Astrocyte (in vitro differentiated cells and primary cell): Measurements from ENCODE around the gene HMHB1. TPM values are rescaled to one million over a fixed set of nuclear protein-coding genes. Genes with fewer than 3 reads are reported as not detected.

Experiments used
- DNase-seq: peaks from one replicate; pipeline ENCODE4 v3.0.0-alpha.2; 2010; ENCODE audit warnings: low read depth
- FAIRE-seq: peaks from 2 replicates; lab custom pipeline; 2011; peaks lifted over from hg19 to GRCh38; lab: Jason Lieb, UNC
- H2AFZ ChIP-seq: 2 replicates; pipeline ENCODE4 v1.6.0; 2012; ENCODE audit warnings: low read depth, low read length, inconsistent platforms
- H3K27ac ChIP-seq: 2 replicates; pipeline ENCODE4 v1.5.1; 2011; ENCODE audit warnings: low read depth, low read length, inconsistent platforms
- H3K27me3 ChIP-seq: 2 replicates; pipeline ENCODE4 v1.6.0; 2011; ENCODE audit warnings: low read length, inconsistent platforms; ENCODE audit not compliant: insufficient read depth
- H3K36me3 ChIP-seq: 2 replicates; pipeline ENCODE4 v1.5.1; 2011; ENCODE audit warnings: low read length, inconsistent platforms; ENCODE audit not compliant: insufficient read depth
- H3K4me1 ChIP-seq: 2 replicates; pipeline ENCODE4 v1.5.1; 2011; ENCODE audit warnings: low read length, inconsistent platforms; ENCODE audit not compliant: insufficient read depth
- H3K4me2 ChIP-seq: 2 replicates; pipeline ENCODE4 v1.6.0; 2012; ENCODE audit warnings: low read length, inconsistent platforms
- H3K4me3 ChIP-seq: 2 replicates; pipeline ENCODE4 v1.5.1; 2011; ENCODE audit warnings: low read depth, mild to moderate bottlenecking, low read length, inconsistent platforms; ENCODE audit not compliant: insufficient read depth
- H3K79me2 ChIP-seq: 2 replicates; pipeline ENCODE4 v1.6.0; 2012; ENCODE audit warnings: mild to moderate bottlenecking, low read length, inconsistent platforms; ENCODE audit not compliant: insufficient read depth
- H3K9ac ChIP-seq: 2 replicates; pipeline ENCODE4 v1.6.0; 2012; ENCODE audit warnings: mild to moderate bottlenecking, low read length, inconsistent platforms
- H3K9me3 ChIP-seq: 2 replicates; pipeline ENCODE4 v1.5.1; 2012; ENCODE audit warnings: low read depth, mild to moderate bottlenecking, low read length, inconsistent platforms; ENCODE audit not compliant: insufficient read depth
- H4K20me1 ChIP-seq: 2 replicates; pipeline ENCODE4 v1.6.0; 2012; ENCODE audit warnings: low read length, inconsistent platforms; ENCODE audit not compliant: insufficient read depth
- H3K27ac Mint-ChIP-seq: one replicate; pipeline ENCODE4 v1.8.0; 2021; ENCODE audit warnings: mild to moderate bottlenecking, mixed read lengths; ENCODE audit not compliant: unreplicated experiment
- H3K27me3 Mint-ChIP-seq: one replicate; pipeline ENCODE4 v1.8.0; 2021; ENCODE audit warnings: low read depth, mixed read lengths; ENCODE audit not compliant: unreplicated experiment
- H3K36me3 Mint-ChIP-seq: one replicate; pipeline ENCODE4 v1.8.0; 2021; ENCODE audit warnings: low read depth, mixed read lengths; ENCODE audit not compliant: unreplicated experiment
- H3K4me1 Mint-ChIP-seq: one replicate; pipeline ENCODE4 v1.8.0; 2021; ENCODE audit warnings: low read depth, mixed read lengths; ENCODE audit not compliant: unreplicated experiment
- H3K4me3 Mint-ChIP-seq: one replicate; pipeline ENCODE4 v1.8.0; 2021; ENCODE audit warnings: mild to moderate bottlenecking, moderate library complexity, mixed read lengths; ENCODE audit not compliant: unreplicated experiment
- H3K9me3 Mint-ChIP-seq: one replicate; pipeline ENCODE4 v1.8.0; 2021; ENCODE audit warnings: mild to moderate bottlenecking, mixed read lengths; ENCODE audit not compliant: unreplicated experiment
- EZH2 ChIP-seq: IDR thresholded peaks from 2 replicates; pipeline ENCODE4 v1.6.1; 2012; ENCODE audit warnings: mild to moderate bottlenecking, low read length, inconsistent platforms; ENCODE audit not compliant: insufficient read depth
- total RNA-seq: library from RNA; stranded (reverse); gene quantifications from 2 replicates; pipeline ENCODE4 v1.2.1, GENCODE V29; 2021
- TF ChIP-seq, protein P1 (sequence below): IDR thresholded peaks from 2 replicates; pipeline ENCODE4 v1.5.1; 2011; ENCODE audit warnings: low read depth, mild to moderate bottlenecking, inconsistent platforms, low read length, moderate library complexity; ENCODE audit not compliant: insufficient read depth

The HMHB1 gene
- total RNA-seq, 1 donor from 2014 or later: not detected

DNA sequence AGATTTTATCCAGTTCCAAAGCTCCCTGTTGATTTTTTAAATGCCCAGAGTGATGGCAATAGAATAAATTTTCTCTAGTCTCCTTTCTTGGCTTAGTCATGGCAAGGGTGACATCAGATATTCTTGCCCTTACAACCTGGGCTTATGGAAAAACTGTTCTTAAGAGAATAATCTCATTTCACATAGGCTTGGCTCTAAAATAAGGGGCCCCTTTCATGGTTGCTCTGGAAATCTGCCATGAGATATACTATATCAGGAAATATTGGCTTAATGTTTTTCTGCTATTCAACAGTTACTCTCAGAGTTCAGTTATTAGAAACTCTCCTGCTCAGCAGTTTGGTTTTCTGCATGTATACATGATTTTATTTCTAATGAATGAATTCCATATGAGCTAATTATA, 7.8 kb downstream of the HMHB1 start:
- no peak overlapping the region for H3K27ac Mint-ChIP-seq
- no peak overlapping the region for H3K27ac ChIP-seq
- H3K9me3 ChIP-seq: no peaks in the 10 kb centered on the region
- H3K4me3 Mint-ChIP-seq: no peak overlapping the region
- no peak overlapping the region for H3K9ac ChIP-seq
- no peaks in the 10 kb centered on the region for H3K36me3 Mint-ChIP-seq
- H3K4me1 Mint-ChIP-seq: no peaks in the 10 kb centered on the region
- no peaks in the 10 kb centered on the region for H3K79me2 ChIP-seq
- H4K20me1 ChIP-seq: no peaks in the 10 kb centered on the region
- FAIRE-seq (no peak), DNase-seq (no peak)
- H3K4me3 ChIP-seq: no peak overlapping the region
- H3K4me1 ChIP-seq: no peaks in the 10 kb centered on the region
- no peak overlapping the region for H2AFZ ChIP-seq
- TF ChIP-seq, protein P1, sequence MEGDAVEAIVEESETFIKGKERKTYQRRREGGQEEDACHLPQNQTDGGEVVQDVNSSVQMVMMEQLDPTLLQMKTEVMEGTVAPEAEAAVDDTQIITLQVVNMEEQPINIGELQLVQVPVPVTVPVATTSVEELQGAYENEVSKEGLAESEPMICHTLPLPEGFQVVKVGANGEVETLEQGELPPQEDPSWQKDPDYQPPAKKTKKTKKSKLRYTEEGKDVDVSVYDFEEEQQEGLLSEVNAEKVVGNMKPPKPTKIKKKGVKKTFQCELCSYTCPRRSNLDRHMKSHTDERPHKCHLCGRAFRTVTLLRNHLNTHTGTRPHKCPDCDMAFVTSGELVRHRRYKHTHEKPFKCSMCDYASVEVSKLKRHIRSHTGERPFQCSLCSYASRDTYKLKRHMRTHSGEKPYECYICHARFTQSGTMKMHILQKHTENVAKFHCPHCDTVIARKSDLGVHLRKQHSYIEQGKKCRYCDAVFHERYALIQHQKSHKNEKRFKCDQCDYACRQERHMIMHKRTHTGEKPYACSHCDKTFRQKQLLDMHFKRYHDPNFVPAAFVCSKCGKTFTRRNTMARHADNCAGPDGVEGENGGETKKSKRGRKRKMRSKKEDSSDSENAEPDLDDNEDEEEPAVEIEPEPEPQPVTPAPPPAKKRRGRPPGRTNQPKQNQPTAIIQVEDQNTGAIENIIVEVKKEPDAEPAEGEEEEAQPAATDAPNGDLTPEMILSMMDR: no peak
- no peak for TF ChIP-seq EZH2
- no peaks in the 10 kb centered on the region for H3K27me3 ChIP-seq
- H3K27me3 Mint-ChIP-seq: no peaks in the 10 kb centered on the region
- H3K36me3 ChIP-seq: no peaks in the 10 kb centered on the region
- no peak overlapping the region for H3K4me2 ChIP-seq
- H3K9me3 Mint-ChIP-seq: peaks cover 3% of the 10 kb centered on the region

DNA sequence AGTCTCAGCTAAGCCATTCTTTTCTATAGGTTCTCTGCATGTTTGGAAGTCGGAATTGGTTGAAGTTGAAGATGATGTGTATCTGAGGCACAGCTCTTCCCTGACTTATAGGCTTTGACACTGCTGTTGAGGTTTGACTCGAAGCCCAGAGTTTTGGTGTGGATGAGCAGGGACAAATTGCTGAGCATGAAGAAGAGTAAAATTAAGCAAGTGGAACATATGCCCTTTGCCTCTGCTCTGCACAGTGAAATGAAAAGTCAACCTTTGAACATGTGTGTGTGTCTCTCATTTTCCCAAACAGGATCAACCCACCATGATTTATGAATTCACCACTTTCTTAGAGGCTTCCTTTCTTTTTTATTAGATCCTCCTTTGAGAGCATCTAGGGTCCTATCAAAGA, 8.5 kb downstream of the HMHB1 start:
- Mint-ChIP-seq H3K36me3 (no peaks in the 10 kb centered on the region), H3K4me3 (no peak overlapping the region), H3K9me3 (peaks cover 3% of the 10 kb centered on the region), H3K27ac (no peak overlapping the region), H3K27me3 (no peaks in the 10 kb centered on the region), H3K4me1 (no peaks in the 10 kb centered on the region)
- DNase-seq: no peak
- no peaks in the 10 kb centered on the region for H3K36me3 ChIP-seq
- no peaks in the 10 kb centered on the region for H3K4me1 ChIP-seq
- no peak overlapping the region for H3K4me3 ChIP-seq
- FAIRE-seq: no peak
- no peak overlapping the region for H3K9ac ChIP-seq
- H2AFZ ChIP-seq: no peak overlapping the region
- no peaks in the 10 kb centered on the region for H3K79me2 ChIP-seq
- no peaks in the 10 kb centered on the region for H3K27me3 ChIP-seq
- no peak overlapping the region for H3K27ac ChIP-seq
- no peak overlapping the region for H3K4me2 ChIP-seq
- no peaks in the 10 kb centered on the region for H3K9me3 ChIP-seq
- H4K20me1 ChIP-seq: no peaks in the 10 kb centered on the region
- TF ChIP-seq, protein P1: no peak
- TF ChIP-seq EZH2: no peak

DNA sequence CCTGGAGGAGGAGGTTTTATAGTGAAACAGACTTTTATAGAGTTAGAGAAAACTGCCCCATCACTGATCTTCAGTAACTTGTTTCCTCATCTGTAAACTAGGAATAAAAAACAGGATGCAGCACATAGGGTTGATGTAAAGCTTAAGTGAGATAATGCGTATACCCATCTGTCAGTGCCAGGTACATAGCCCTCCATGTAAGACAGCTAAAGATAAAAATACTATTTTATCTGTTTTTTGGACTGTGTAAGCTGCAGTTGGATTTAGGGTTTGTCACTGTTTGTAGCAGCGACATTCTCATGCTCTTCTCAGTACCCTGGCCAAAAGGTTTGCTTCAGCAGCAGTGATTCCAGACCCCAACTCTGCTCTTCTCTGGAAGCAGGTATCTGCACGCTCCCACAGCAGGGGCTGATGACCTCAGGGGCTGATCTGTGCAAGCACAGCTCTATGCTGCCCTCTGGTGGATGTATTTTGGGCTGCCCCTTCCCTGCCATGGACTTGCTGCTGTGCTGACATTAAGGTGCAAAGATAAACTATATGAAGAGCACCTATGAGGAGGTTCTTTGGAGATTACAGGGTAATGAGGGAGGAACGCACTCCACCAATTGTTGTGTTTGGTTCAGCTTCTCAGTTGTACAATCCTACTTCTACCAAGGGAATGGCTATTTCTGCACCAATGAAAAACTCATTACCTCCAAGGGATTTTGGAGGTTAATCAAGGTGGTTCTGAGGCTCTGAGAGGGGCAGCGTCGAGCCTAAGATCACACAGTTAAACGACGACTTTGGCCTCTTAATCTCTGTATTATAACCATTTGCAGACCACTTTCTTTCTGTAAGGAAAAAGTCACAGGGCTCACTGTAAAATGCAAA, 13.1 kb downstream of the HMHB1 start:
- H3K4me3 Mint-ChIP-seq: no peak overlapping the region
- Histone ChIP-seq H4K20me1 (no peaks in the 10 kb centered on the region), H3K27me3 (no peaks in the 10 kb centered on the region), H3K27ac (no peak overlapping the region), H3K4me2 (no peak overlapping the region), H3K36me3 (no peaks in the 10 kb centered on the region), H3K79me2 (no peaks in the 10 kb centered on the region), H2AFZ (no peak overlapping the region), H3K4me1 (no peaks in the 10 kb centered on the region), H3K9me3 (no peaks in the 10 kb centered on the region), H3K9ac (no peak overlapping the region), H3K4me3 (no peak overlapping the region)
- no peaks in the 10 kb centered on the region for H3K36me3 Mint-ChIP-seq
- H3K4me1 Mint-ChIP-seq: no peaks in the 10 kb centered on the region
- FAIRE-seq: no peak
- no peaks in the 10 kb centered on the region for H3K27me3 Mint-ChIP-seq
- no peaks in the 10 kb centered on the region for H3K9me3 Mint-ChIP-seq
- peak; percentile 46 for DNase-seq
- no peak overlapping the region for H3K27ac Mint-ChIP-seq
- TF ChIP-seq EZH2: no peak
- TF ChIP-seq, protein P1: peak; percentile 89
